Panc1 (cell line): ENCODE results near the gene MT1B. TPM values are rescaled to one million over a fixed set of nuclear protein-coding genes. Genes with fewer than 3 reads are reported as not detected.

Experiments
- ATAC-seq: fragments of 200-7000 bp; cut with Tn5 transposase; 2 replicates; pipeline ENCODE4 v1.9.1; 2020; ENCODE audit warnings: mild to moderate bottlenecking, moderate library complexity
- BruUV-seq: library from RNA; stranded (reverse); fragments of 400-500 nt; replicated peaks from 2 replicates; lab custom pipeline; 2021; lab: Mats Ljungman, UMichigan
- CTCF ChIA-PET: fragments of 300-600 bp; sonication (Branson Sonifier 250); formaldehyde crosslinking; loops from one replicate; lab custom pipeline; 2022; ENCODE audit warnings: antibody characterized with exemption; lab: Charles Lee
- POLR2A ChIA-PET: fragments of 300-600 bp; sonication (Branson Sonifier 250); formaldehyde crosslinking; loops from one replicate; lab custom pipeline; 2022; ENCODE audit warnings: antibody characterized with exemption; lab: Charles Lee
- DNase-seq: peaks from one replicate; pipeline ENCODE4 v3.0.0-alpha.2; 2010; ENCODE audit warnings: low read depth, low spot score
- H3K27ac ChIP-seq: 2 replicates; pipeline ENCODE4 v1.5.1; 2011; ENCODE audit warnings: mild to moderate bottlenecking, low read length, inconsistent platforms
- H3K27me3 ChIP-seq: fragments of 200-500 bp; sonication (Bioruptor generic); 2 replicates; pipeline ENCODE4 v1.6.0; 2014; ENCODE audit warnings: low read length, inconsistent platforms; ENCODE audit not compliant: control insufficient read depth, insufficient read depth
- H3K36me3 ChIP-seq: fragments of 200-500 bp; sonication (Bioruptor generic); 2 replicates; pipeline ENCODE4 v1.5.1; 2014; ENCODE audit warnings: inconsistent platforms, mild to moderate bottlenecking, low read length, moderate library complexity; ENCODE audit not compliant: control insufficient read depth, insufficient read depth
- H3K4me1 ChIP-seq: 2 replicates; pipeline ENCODE4 v1.5.1; 2011; ENCODE audit warnings: inconsistent platforms, mild to moderate bottlenecking, low read length, moderate library complexity; ENCODE audit not compliant: control insufficient read depth, insufficient read depth
- H3K4me3 ChIP-seq, 2 experiments: 2 replicates each; pipeline ENCODE4 v1.5.1; 2011 to 2012; ENCODE audit warnings: low read depth in 2 of 2, low read length in 2 of 2, mild to moderate bottlenecking in 2 of 2, inconsistent platforms in 1 of 2, moderate library complexity in 1 of 2
- H3K9me3 ChIP-seq: fragments of 200-500 bp; sonication (Bioruptor generic); 2 replicates; pipeline ENCODE4 v1.5.1; 2014; ENCODE audit warnings: low read depth, mild to moderate bottlenecking, inconsistent platforms, low read length, moderate library complexity; ENCODE audit not compliant: control insufficient read depth, insufficient read depth
- POLR2AphosphoS5 ChIP-seq: IDR thresholded peaks from 2 replicates; pipeline ENCODE4 v1.6.1; 2012; ENCODE audit warnings: mild to moderate bottlenecking, low read depth, low read length, moderate library complexity
- SIN3A ChIP-seq: IDR thresholded peaks from 2 replicates; pipeline ENCODE4 v1.6.1; 2012; ENCODE audit warnings: low read depth, mild to moderate bottlenecking, low read length, moderate library complexity, borderline replicate concordance; ENCODE audit not compliant: insufficient read depth
- TCF7L2 ChIP-seq: IDR thresholded peaks from 2 replicates; pipeline ENCODE4 v1.6.1; 2011; ENCODE audit warnings: mild to moderate bottlenecking, low read depth, low read length, inconsistent platforms
- in situ Hi-C: cut with HindIII; loops from 2 replicates; pipeline ENCODE4 v1.10.0; 2016; ENCODE audit warnings: low sequenced_read_pairs, low pct_unique_long_range_greater_than_20kb
- intact Hi-C: fragments of 100-400 bp; cut with micrococcal nuclease; formaldehyde crosslinking; loops from one replicate; pipeline ENCODE4 v1.10.0; 2022; ENCODE audit not compliant: unreplicated experiment
- total RNA-seq: library from RNA; stranded (reverse); gene quantifications from one replicate; pipeline ENCODE4 v1.2.1, GENCODE V29; 2021; ENCODE audit not compliant: unreplicated experiment
- TF ChIP-seq, protein P1 (sequence below): fragments of 450-650 bp; IDR thresholded peaks from 2 replicates; pipeline ENCODE4 v1.5.1; 2017; ENCODE audit warnings: mild to moderate bottlenecking
- TF ChIP-seq, protein P2 (sequence below), 2 experiments: IDR thresholded peaks; 2 replicates each; pipeline ENCODE4 v1.6.1; 2011 to 2012; ENCODE audit warnings: low read depth in 2 of 2, control low read depth in 1 of 2, low read length in 1 of 2, mild to moderate bottlenecking in 1 of 2, moderate library complexity in 1 of 2; ENCODE audit not compliant: insufficient read depth in 1 of 2

The MT1B gene
- total RNA-seq, 1 experiment from 2014 or later: not detected

DNA sequence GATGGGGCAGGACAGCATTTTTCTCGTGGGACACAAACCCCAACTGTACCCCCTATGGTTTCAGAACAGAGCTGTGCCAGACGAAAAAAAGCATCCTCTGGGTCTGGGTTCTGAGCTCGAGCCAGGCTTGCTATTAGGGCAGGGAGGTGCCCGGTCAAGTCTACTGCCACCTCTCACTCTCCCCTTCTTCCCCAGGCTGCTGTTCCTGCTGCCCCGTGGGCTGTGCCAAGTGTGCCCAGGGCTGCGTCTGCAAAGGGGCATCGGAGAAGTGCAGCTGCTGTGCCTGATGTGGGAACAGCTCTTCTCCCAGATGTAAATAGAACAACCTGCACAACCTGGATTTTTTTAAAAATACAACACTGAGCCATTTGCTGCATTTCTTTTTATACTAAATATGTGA, 25.0 kb upstream of the MT1B start:
- Histone ChIP-seq H3K27ac (peak overlapping the region; percentile 89), H3K4me1 (peaks cover 13% of the 10 kb centered on the region), H3K9me3 (no peaks in the 10 kb centered on the region), H3K27me3 (no peaks in the 10 kb centered on the region), H3K36me3 (no peaks in the 10 kb centered on the region; the same call in 1 of the 2 replicates), H3K4me3 (peak overlapping the region; percentile 57 to 72)
- intact Hi-C loops: no loop called here
- in situ Hi-C loops: no loop called here
- ChIA-PET CTCF (interaction anchor here (0.6 to 1.3 kb wide), 2 partner anchors 15 to 23 kb away, joined by 3 read pairs; no protein-coding TSS in a partner anchor), POLR2A (interaction anchor here (0.7 to 1.2 kb wide), 2 partner anchors 19 to 42 kb away, joined by 3 read pairs; partner anchors contain the start of gene MT2A)
- DNase-seq (no peak), ATAC-seq (0 out of 2 replicates have a peak, but pooled peaks have one; percentile 6)
- BruUV-seq: no TSS peak
- no peak for TF ChIP-seq SIN3A
- TF ChIP-seq, protein P1, sequence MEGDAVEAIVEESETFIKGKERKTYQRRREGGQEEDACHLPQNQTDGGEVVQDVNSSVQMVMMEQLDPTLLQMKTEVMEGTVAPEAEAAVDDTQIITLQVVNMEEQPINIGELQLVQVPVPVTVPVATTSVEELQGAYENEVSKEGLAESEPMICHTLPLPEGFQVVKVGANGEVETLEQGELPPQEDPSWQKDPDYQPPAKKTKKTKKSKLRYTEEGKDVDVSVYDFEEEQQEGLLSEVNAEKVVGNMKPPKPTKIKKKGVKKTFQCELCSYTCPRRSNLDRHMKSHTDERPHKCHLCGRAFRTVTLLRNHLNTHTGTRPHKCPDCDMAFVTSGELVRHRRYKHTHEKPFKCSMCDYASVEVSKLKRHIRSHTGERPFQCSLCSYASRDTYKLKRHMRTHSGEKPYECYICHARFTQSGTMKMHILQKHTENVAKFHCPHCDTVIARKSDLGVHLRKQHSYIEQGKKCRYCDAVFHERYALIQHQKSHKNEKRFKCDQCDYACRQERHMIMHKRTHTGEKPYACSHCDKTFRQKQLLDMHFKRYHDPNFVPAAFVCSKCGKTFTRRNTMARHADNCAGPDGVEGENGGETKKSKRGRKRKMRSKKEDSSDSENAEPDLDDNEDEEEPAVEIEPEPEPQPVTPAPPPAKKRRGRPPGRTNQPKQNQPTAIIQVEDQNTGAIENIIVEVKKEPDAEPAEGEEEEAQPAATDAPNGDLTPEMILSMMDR: no peak
- TF ChIP-seq, protein P2, sequence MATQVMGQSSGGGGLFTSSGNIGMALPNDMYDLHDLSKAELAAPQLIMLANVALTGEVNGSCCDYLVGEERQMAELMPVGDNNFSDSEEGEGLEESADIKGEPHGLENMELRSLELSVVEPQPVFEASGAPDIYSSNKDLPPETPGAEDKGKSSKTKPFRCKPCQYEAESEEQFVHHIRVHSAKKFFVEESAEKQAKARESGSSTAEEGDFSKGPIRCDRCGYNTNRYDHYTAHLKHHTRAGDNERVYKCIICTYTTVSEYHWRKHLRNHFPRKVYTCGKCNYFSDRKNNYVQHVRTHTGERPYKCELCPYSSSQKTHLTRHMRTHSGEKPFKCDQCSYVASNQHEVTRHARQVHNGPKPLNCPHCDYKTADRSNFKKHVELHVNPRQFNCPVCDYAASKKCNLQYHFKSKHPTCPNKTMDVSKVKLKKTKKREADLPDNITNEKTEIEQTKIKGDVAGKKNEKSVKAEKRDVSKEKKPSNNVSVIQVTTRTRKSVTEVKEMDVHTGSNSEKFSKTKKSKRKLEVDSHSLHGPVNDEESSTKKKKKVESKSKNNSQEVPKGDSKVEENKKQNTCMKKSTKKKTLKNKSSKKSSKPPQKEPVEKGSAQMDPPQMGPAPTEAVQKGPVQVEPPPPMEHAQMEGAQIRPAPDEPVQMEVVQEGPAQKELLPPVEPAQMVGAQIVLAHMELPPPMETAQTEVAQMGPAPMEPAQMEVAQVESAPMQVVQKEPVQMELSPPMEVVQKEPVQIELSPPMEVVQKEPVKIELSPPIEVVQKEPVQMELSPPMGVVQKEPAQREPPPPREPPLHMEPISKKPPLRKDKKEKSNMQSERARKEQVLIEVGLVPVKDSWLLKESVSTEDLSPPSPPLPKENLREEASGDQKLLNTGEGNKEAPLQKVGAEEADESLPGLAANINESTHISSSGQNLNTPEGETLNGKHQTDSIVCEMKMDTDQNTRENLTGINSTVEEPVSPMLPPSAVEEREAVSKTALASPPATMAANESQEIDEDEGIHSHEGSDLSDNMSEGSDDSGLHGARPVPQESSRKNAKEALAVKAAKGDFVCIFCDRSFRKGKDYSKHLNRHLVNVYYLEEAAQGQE (IDR thresholded peaks at IDR 0.05; ENCODE audit: insufficient read depth in 1 of 2, low read depth in 2 of 2, low read length in 1 of 2): no peak
- TF ChIP-seq TCF7L2: no peak
- no peak for TF ChIP-seq POLR2AphosphoS5

DNA sequence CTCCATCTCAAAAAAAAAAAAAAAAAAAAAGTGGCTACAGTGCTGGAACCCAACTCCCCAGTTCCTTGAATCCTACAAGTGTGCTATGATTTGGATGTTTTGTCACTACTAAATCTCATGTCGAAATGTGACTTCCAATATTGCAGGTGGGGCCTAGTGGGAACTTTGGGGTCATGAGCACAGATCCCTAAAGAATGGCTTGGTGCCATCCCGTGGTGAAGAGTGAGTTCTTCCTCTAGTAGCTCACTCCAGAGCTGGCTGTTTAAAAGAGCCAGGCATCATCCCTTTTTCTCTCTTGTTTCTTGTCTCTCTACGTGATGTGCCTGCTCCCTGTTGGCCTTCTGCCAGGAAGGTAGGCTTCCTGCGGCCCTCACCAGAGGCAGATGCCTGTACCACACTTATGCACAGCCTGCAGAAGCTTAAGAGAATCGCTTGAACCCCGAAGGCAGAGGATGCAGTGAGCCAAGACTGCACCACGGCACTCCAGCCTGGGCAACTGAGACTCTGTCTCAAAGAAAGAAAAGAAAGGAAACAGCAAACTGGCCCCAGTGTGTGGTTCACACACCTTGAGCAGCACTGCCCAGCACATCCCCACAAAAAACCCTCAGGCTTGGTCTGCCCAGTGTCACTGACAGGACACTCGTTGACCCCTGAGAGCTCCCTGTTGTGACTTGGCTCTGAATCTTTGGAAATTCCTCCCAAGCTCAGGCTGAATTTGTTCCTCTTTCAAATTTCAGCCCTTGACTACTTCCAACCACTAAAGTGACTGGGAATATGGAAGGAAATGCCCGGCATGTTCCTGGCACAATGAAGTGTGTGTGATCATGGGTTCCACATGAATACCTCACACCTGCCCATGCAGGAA, 23.0 kb upstream of the MT1B start:
- DNase-seq (no peak), ATAC-seq (no peak)
- Histone ChIP-seq H3K27ac (no peak overlapping the region), H3K9me3 (no peaks in the 10 kb centered on the region), H3K27me3 (no peaks in the 10 kb centered on the region), H3K4me3 (no peak overlapping the region), H3K36me3 (no peaks in the 10 kb centered on the region; the same call in 1 of the 2 replicates), H3K4me1 (peaks cover 13% of the 10 kb centered on the region)
- intact Hi-C loops: no loop called here
- BruUV-seq: no TSS peak
- in situ Hi-C loops: no loop called here
- TF ChIP-seq, protein P2 (IDR thresholded peaks at IDR 0.05; ENCODE audit: insufficient read depth in 1 of 2, low read depth in 2 of 2, low read length in 1 of 2): no peak
- TF ChIP-seq, protein P1: no peak; the same call in 1 of the 2 replicates
- TF ChIP-seq POLR2AphosphoS5 (no peak), TCF7L2 (no peak), SIN3A (no peak)
- ChIA-PET POLR2A (interaction anchor here (0.5 kb wide), 1 partner anchor 44 kb away, joined by 3 read pairs; no protein-coding TSS in a partner anchor), CTCF (interaction anchor here (0.7 kb wide), 1 partner anchor 27 kb away, joined by 8 read pairs; no protein-coding TSS in a partner anchor)
